ENCODE data around the gene TTLL12.

Gene TTLL12

DNA sequence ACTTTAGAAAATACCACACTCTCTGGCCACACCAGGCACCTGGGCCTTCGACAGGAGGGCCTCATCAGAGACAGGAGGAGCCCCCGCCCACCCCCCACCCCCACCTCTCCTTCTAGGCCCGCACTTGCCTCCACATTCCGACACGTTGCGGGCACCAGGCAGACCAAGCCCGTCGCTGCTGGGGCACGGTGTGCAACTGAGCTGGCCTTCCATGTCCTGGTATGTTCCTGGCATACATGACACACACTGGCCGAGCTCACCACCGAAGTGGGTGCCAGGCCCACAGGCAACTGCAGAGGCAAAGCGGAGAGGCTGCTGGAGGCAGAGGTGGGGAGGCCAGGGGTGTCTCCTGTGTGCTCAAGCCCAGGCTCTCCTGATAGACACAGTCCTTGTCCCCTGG is 27.0 kb upstream of the TTLL12 start:
- no peak for DNase-seq (ENCODE audit: low read depth, low spot score)

DNA sequence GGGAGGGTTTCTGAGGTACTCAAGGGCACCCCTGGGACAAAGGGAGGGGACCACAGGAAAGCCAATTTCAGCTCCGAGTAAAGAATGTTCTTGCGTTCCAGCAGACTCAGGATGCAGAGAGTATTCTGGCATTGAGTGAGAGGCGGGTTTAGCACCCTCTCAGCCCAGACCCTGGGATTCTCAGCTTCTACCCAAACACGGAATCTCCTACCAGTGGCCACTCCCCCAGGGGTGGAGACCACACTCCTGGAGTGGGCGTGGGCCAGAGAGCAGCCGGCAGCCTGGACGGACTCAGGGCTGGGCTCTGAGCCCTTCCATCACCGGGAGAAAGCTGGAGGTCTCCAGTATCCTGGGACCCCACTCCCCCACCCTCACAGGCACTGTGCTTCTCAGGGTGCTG is 26.1 kb upstream of the TTLL12 start:
- DNase-seq (ENCODE audit: low read depth, low spot score) = no peak

DNA sequence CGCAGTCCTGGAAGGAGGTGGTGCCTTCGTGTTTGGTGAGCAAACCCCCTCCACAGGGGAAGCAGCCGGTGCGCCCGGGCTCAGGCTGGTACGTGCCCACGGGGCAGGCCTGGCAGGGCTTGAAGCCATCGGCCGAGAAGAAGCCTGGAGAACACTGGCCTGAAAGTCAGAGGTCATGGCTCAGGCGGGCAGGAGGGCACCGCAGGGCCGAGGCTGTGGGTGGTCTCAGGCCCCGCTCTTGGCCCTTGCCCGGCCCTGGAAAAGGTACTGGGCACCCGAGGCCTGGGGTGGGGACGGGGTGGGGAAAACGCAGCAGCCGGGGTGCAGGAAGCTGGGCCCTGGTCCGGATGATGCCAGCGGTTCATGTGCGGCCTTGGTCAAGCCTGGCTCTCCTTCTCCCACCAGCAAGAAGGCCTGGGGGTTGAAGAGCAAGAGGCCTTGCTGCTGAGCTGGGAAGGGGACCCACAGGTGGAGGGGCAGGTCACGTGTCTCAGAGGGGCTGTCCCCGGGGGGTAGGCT is 25.6 kb upstream of the TTLL12 start:
- no peak for DNase-seq (ENCODE audit: low read depth, low spot score)

DNA sequence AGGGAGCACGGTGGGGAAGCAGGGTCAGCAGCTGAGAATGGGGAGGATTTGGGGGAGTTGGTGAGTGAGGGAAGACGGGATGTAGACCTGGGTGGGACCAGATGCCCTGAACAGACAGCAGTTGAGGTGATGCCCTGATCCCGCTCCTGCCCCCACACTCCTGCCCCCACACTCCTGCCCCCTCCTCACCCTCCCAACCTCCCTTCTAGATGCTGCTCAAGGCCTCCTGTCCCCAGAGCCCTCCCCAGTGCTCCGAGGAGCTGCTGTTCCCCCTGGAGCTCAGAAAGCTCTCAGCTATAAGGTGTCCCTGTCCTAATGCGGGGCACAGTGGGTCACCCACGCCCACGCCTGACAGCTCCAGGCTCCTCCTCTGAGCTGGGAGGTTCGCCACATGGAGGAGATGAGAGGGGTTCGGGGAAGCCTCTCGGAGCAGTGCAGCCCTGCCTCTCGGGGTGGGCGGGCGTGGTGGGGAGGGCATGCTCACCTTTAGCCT is 25.1 kb upstream of the TTLL12 start:
- no peak for DNase-seq (ENCODE audit: low read depth, low spot score)

DNA sequence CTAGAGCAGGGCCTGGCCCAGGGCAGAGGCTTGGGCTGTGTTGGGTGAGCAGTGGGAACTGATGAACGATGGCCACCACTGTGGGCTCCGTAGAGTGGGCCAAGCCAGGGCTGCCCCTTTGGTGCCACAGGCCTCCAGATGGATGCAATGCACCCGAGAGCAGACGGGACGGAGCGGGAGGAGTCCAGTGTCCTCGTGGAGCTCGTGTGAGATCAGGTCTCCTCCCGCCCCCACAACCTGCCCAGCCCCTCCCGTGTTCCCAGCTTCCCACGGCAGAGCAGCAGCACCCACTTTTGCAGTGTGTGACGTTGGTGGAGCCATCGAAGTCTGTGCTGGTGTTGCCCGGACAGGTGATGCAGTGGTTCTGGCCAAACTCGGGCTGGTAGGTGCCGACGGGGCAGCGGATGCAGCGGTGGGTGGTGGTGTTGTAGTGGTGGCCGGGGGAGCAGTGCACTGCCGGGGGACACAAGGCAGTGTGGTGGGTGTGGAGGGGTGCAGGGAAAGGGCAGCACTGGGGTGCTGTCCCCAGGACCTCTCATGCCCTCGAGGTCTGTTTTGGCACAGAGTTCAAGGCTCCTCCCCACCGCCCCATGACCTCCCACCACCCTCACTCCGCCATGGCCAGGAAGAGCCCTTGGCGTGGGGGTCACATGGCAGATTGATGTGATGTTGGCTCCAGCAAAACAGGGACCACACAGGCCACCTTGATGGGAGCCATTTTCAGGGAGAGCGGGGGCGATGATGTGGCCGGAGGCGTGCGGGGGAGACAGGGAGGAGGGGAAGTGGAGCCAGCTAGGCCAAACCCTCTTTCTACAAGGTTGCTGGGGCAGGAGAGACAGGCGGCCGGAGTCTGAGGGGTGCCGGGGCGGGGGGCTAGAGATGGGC is 23.9 kb upstream of the TTLL12 start:
- DNase-seq (ENCODE audit: low read depth, low spot score) = no peak

DNA sequence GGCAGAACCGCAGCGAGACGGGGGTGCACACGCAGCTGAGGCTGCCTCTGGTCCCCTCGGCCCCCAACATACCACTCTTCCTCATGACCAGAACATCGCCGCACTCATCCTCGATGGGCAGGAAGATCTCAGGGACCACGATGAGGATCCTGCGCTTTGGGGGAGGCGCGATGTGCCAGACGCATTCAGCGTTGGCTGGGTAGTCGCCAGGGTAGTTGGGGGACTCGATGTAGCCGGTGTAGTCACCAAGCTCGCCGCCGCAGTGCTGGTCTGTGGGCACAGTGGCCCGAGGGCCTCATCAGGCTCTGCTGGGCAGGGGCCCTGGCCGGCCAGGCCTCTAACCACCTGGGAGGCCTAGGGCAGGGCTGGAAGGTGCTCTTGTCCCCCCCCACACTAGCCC is 23.0 kb upstream of the TTLL12 start:
- DNase-seq (ENCODE audit: low read depth, low spot score) = no peak

DNA sequence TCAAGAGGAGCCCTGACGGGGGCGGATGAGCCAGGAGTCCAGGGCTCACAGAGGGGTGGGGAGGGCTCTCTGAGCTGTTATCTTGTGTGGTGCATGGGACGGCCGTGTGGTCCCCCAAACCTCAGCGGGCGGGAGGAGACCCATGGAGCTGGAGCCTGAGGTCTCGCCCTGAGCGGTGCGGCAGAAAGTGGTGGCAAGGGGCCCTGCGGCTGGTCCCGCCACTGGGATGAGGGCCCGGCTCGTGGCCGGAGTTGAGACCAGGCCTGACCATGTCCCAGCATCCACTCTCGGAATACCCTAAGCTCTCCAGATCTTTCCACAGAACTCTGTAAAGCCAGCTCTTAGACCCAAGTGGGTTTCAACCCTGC is 22.6 kb upstream of the TTLL12 start:
- no peak for DNase-seq (ENCODE audit: low read depth, low spot score)

DNA sequence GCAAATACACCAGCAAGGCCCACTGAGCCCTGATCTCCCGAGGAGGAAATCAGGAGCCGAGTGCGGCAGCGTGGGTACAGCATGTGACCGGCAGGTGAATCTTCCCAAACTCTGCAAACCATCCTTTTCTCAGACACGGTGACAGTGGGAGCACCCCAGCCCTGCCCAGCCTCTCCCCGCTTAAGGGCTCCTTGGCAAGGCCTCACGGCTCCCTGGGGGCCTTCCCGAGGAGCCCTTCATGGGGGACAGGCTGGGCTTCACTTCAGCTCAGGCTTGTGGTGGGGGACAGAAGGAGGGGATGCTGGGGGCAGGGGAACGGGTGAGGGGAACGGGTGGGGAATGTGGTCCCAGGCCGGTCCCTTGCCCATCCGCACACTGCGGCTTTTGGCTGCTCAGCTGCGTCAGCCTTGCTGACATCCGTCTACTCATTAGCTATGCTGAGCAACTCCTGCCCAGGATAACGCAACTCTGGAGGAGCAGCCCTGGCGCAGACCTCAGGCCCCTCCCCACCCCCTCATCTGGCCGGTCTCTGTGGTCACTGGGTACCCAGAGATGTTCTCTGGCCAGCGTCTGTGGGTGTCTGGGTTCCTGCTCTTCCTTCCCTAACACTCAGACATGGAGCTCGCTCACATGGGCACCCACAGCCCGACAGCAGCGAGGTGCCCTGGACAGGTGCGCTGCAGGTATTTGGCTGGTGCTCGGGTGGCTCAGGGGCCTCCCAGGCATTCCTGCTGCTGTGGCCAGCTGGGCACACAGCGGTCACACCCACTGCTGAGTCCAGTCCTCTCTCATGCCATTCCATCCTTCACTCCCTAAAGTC is 22.0 kb upstream of the TTLL12 start:
- no peak for DNase-seq (ENCODE audit: low read depth, low spot score)

DNA sequence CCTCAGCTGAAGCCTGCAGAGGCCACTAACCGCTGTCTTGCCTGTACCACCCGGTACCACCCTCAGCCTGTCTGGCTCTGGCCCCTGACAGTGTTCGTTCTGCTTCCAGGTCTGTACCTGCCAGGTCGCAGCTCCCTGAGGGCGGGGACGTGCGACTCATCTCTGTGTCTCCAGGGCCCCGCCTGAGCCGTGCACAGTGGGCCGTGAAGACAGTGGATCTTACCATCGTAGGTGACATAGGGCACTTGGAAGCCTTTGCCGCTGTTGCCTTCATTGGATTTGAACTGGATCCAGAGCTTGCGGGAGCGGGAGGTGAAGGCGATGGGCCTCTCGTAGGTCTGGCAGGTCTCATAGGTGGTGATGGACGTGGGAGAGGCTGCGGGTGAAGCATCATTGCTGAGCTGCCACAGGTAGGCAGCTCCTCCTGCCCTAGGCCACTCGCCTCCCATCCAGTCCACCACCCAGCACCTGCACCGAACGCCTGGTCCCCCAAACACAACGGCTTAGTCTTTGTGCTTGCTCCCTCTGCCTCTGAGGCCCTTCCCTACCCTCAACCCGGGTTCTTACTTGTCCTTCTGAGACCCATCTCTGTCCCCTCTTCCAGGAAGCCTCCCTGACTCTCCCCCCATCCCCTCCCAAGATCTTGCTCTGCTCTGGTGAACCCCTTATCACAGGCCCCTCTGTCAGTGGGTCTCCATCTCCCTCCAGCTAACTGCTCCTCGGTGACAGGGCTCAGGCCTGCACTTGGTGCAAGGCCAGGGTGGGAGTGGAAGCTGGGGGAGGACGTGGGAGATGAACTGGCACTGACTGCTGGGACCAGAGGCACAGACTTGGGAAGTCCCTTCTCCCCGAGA is 21.1 kb upstream of the TTLL12 start:
- no peak for DNase-seq (ENCODE audit: low read depth, low spot score)

DNA sequence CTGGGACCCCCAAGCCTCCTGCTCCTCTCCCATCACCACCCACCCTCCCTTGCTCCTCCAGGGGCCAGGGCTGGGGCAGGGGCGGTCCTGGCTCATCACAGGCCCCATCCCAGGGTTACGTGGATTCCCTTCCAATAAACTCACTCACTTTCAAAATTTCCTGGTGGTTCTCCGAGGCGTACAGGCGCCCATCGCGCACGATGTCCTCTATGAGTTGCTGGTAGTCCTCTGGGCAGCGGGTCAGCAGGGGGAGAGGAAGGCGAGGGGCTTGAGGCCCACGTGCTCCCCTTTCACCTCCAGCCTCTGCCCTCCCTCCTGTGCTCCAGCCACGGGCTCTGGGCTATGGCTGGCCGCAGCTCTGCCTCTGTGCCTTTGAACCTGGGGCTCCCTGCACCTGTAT is 20.5 kb upstream of the TTLL12 start:
- DNase-seq (ENCODE audit: low read depth, low spot score) = no peak

DNA sequence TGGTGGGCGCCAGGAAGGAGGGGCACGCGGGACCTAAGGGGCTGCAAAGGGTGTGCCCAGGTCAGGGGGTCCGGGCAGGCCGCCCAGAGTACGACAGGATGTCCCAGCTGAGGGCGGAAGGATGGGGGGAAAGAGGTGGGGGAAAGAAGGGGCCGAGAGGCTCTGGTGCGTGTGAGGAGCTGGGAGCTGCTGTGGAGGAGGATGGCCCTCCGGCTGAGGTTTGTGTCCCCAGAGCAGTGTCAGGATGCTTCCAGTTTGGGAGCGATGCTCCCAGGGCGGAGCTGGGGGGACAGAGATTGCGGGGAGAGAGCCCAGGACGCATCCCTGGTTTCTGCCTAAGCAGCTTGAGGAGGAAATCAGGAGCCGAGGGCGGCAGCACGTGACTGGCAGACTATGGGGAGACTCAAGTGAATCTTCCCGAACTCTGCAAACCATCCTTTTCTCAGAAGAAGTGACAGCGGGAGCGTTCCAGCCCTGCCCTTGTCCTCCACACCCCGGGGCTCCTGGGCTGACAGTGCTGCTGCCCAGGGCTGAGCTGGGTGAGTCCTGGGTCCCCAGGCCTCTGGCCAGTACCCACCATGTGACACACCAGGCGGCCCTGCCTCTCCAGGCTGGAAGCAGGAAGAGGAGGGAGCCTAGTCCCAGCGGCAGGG is 19.7 kb upstream of the TTLL12 start:
- no peak for DNase-seq (ENCODE audit: low read depth, low spot score)

DNA sequence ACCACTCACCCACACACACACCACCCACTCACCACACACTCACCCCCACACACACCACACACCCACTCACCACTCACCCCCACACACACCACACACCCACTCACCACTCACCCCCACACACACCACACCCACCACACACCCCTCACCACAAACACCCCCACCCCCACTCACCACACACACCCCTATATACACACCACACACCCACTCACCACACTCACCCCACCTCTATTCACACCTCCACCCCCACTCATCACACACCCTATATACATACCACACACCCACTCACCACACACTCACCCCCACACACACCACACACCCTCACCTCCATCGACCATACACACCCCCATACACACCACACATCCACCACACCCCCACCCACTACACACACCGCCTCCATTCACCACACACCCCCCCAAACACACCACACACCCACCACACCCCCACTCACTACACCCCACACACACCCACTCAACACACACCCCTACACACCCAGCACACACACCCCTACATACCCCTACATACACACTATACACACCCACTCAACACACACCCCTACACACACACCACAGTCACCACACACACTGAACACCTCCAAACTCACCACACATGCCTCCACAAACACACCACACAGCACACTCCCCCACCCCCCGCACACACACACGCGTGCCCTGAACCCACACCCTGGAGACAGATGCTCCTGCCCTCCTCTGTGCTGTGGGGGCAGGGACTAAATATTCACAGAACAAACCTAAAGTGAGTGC is 19.0 kb upstream of the TTLL12 start:
- DNase-seq (ENCODE audit: low read depth, low spot score) = no peak

DNA sequence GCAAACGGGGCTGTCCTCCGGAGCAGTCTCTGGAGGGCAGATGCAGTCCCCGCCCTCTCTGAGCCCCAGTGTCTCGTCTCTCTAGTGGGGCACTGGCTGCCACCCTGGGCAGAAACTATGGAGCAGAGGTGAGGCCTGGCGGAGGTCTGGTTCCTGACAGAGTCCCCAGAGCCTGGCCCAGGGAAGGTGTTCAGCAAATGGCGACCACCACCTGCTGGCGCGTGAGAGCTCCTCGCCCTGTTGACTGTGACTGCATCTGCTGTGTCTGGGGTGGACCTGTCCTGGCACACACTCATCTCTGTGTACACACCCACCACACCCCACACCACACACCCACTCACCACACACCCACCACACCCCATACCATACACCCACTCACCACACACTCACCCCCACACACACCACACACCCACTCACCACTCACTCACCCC is 18.3 kb upstream of the TTLL12 start:
- DNase-seq (ENCODE audit: low read depth, low spot score) = no peak

DNA sequence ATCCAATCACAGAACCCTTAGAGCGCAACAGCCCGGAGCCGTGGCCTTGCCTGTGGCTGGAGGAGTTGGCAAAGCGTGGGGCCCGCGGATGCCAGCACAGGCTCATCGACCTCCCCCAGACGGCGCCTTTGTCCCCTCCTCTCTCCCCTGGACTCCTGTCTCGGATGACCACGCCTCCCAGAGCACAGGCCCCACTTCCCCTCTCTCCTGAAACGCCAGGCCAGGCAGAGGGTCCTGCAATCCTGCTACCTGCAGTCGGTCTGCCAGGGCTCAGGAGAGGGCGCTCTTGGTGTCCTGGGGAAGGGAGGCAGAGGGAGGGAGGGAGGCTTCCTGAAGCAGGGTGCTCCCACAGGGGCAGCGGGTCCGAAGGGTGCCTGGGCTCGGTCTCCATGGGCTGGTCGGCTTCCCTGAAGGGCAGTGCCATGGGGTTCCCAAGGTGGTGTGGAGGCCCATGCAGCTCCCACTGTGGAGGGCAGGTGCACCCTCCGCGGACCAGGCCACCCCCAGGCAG is 16.6 kb upstream of the TTLL12 start:
- no peak for DNase-seq (ENCODE audit: low read depth, low spot score)

DNA sequence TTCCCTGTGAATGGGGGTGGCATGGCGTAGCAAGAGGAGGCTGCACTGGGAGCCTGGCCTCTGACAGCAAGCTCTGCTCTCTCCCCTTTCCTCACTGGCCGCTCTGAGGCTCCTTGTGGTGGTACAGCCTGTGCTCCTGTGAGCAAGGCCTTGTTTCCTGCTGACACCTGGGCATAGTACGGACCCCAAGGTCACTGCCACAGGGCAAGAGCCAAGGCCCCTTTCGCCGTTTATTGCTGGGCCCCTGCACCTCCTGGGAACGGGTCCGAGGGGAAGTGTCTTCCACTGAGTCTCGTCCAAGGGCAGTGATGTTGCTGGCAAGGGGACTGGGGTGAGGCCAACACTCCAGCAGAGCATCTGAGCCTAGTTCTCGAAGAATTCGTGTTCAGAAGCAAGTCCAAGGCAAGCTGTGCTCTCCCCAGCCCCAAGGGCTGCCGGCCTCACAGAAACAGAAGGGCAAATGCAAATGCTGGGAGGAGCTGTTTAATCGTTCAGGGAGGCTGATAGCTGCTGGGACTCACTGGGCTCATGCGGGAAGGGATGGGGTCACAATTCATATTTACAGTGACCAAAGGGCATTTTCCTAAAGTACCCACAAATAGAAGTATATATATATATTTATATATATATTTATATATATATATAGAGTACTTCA is 15.9 kb upstream of the TTLL12 start:
- DNase-seq (ENCODE audit: low read depth, low spot score) = no peak

DNA sequence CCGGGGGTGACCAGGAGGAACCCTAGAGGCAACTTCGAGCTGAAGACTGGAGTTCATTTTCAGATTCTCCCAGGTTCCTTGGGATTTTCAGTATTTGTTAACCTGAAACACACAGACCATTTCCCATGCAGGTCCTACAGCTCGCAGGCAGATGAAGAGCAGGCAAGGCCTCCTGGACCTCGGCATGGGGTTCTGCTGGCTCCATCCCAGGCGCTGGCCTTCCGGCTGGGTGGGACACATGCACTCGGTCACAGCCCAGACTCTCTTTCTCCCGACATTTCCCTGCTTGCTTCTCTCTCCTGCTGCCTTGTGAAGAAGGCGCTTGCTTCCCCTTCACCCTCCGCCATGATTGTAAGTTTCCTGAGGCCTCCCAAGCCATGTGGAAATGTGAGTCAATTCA is 15.4 kb upstream of the TTLL12 start:
- no peak for DNase-seq (ENCODE audit: low read depth, low spot score)

DNA sequence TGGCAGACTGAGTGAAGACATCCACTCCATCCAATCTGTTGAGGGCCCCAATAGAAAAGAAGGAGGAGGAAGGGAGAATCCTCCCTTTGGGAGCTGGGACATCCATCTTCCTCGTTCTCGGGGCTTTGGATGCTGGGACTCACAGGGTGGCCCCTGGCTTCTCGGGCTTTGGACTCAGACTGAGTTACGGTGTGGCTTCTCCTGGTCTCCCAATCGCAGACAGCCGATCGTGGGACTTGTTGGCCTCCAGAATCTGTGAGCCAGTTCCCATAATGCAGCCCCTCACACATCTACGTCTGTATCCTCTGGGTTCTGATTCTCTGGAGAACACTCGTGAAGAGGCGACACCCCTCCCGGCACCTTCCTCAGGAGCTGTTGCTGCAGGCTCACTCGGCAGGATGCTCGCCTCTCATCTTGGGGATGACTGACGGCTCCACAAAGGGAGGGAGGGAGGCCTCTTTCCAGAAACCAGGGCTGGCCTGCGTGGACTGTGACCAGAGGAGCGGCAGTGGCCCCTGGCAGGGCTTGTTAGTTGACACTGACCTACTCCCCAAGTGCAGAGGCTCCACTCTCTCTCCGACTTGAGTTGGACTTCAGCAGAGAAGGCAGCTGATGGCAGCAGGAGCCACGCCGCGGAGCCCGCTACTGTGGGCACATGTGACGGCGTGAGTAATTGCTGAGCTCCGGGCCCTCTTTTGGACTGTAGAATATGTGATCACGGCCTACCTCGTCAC is 14.7 kb upstream of the TTLL12 start:
- DNase-seq (ENCODE audit: low read depth, low spot score) = no peak

DNA sequence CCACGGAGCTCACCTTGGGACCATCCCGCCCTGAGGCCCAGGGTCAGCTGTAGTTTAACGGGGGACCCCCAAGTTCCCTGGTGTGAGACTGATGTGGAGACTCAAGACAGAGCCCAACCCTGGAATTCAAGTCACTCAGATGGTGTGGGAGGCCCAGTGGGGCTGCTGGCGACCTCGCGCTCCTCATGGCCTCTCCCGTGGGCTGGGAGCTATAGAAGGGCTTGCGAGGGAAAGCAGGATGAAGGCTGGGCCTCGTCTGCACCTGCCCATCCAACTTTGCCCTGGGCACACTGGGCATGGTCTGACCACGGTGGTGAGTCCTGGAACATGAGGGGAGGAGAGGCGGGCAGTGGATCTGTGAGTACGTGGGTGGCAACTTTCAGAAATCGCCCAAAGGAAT is 13.6 kb upstream of the TTLL12 start:
- no peak for DNase-seq (ENCODE audit: low read depth, low spot score)

DNA sequence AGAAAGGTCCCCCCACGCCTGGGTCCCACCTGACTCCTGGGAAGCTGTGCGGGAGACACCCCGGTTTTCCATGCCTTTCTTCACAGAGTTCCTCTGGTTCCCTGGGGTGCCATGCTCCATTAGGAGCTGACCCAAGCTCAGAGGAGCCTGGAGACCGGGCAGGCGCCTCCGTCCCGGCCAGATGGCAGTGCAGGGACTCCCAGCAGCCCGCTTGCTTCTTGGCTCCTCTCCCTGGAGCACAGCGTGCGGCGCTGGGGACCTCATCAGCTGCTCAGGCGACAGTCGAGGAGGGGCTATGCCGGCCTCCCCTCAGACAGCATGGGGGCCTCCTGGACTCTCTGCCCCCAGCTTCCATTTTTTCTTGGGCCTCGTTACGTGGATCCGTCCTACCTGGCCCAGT is 13.1 kb upstream of the TTLL12 start:
- DNase-seq (ENCODE audit: low read depth, low spot score) = no peak
